HepG2 (cell line): Measurements from ENCODE around the gene ANXA6. TPM values are rescaled to one million over a fixed set of nuclear protein-coding genes. Genes with fewer than 3 reads are reported as not detected.

Experiments used
- CHD2 ChIP-seq: IDR thresholded peaks from 2 replicates; pipeline ENCODE4 v1.6.1; 2011; ENCODE audit warnings: low read depth, low read length, improper control_type of control experiment
- FOXK2 ChIP-seq: fragments of 450-650 bp; IDR thresholded peaks from 2 replicates; pipeline ENCODE4 v1.6.1; 2016
- HNRNPUL1 ChIP-seq: fragments of 200-400 bp; formaldehyde crosslinking; IDR thresholded peaks from 2 replicates; pipeline ENCODE4 v1.6.1; 2017; ENCODE audit warnings: low read depth, mild to moderate bottlenecking, low read length, moderate library complexity
- KLF6 ChIP-seq: IDR thresholded peaks from 2 replicates; pipeline ENCODE4 v1.8.0; 2016; ENCODE audit warnings: missing biosample characterization, missing genetic modification reagents
- ZNF678 ChIP-seq: sonication (generic); formaldehyde crosslinking; IDR thresholded peaks from 2 replicates; pipeline ENCODE4 v1.4.0; 2020; ENCODE audit warnings: mild to moderate bottlenecking, missing genetic modification reagents
- polyA plus RNA-seq, 8 experiments: library from polyadenylated mRNA; depleted of rRNA in 3 of 8; stranded (reverse) in 7 of 8; unstranded in 1 of 8; fragments of >200 nt; fragmentation: Illumina TruSeq in 4 of 8; extraction: Trizol in 4 of 8; gene quantifications; 2 replicates each; pipeline versions ENCODE4 v1.2.1 to v1.2.3, GENCODE V29; 2011 to 2016; ENCODE audit warnings: low read depth in 4 of 8, missing spikeins in 1 of 8, mixed read lengths in 1 of 8; ENCODE audit not compliant: insufficient read depth in 1 of 8
- total RNA-seq, 5 experiments: library from RNA; depleted of rRNA; stranded (reverse); fragments of >200 nt; fragmentation: Illumina TruSeq; extraction: Trizol; gene quantifications; 2 replicates each; pipeline ENCODE4 v1.2.3, GENCODE V29; 2016; ENCODE audit warnings: low read depth in 1 of 5
- TF ChIP-seq, protein P1 (sequence below): sonication (generic); formaldehyde crosslinking; IDR thresholded peaks from one replicate; pipeline ENCODE4 v1.5.1; 2020; ENCODE audit warnings: mild to moderate bottlenecking, missing genetic modification reagents; ENCODE audit errors: not compliant biosample characterization
- TF ChIP-seq, protein P2 (sequence below): sonication (generic); formaldehyde crosslinking; IDR thresholded peaks from 2 replicates; pipeline ENCODE4 v1.5.1; 2020; ENCODE audit warnings: missing genetic modification reagents, mild to moderate bottlenecking, borderline replicate concordance
- TF ChIP-seq, protein P3 (sequence below): sonication (generic); formaldehyde crosslinking; IDR thresholded peaks from 2 replicates; pipeline ENCODE4 v1.4.0; 2020; ENCODE audit warnings: missing genetic modification reagents, mild to moderate bottlenecking, borderline replicate concordance
- TF ChIP-seq, protein P4 (sequence below): sonication (generic); formaldehyde crosslinking; IDR thresholded peaks from 2 replicates; pipeline ENCODE4 v1.4.0; 2020; ENCODE audit warnings: missing genetic modification reagents

ANXA6 gene
- total and polyA plus RNA-seq, 2 of the 13 experiments (the other 11 are each of a cell fraction or from before 2014, with no cell fraction given), result 103 to 125 TPM

DNA sequence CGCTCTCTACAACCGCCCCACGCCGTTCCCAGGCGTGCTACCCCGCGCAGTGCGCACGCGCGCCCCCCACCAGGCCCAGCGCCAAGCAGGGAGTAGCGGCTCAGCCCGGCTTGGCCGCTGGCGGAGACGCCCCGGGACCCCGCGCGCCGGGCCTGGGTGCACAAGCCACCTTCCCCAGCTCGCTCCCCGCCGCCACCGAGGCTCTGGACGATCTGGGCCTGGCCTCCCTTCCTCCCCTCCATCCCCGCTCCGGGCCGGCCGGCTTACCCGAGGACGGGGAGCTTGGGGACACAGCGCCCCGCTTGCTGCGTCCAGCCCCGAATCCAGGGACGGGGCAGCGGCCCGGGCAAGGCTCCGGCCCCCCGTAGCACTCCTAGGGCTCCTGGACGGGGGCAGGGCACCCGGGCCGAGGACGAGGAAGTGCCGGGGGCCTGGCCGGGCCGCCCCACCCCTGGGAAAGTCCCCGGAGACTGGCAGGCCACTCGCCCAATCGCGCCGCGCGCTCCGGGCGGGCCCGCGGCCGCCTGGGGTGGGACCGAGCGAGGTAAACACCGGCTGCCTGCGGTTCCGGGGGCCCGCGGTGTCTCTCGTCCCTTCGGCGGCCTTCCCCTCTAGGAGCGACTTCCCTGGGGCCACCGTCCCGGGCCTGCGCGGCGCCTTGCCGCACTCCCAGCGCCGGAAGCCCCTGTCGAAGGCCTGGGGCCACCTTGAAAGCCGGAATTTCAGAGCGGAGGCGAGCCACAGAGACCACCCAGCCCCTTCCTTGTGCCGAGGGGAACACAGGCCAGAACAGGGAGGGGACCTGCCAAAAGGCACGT is 76.8 kb downstream of the ANXA6 start, which contains the start of gene TNIP1 (continued):
- TF ChIP-seq, protein P1, sequence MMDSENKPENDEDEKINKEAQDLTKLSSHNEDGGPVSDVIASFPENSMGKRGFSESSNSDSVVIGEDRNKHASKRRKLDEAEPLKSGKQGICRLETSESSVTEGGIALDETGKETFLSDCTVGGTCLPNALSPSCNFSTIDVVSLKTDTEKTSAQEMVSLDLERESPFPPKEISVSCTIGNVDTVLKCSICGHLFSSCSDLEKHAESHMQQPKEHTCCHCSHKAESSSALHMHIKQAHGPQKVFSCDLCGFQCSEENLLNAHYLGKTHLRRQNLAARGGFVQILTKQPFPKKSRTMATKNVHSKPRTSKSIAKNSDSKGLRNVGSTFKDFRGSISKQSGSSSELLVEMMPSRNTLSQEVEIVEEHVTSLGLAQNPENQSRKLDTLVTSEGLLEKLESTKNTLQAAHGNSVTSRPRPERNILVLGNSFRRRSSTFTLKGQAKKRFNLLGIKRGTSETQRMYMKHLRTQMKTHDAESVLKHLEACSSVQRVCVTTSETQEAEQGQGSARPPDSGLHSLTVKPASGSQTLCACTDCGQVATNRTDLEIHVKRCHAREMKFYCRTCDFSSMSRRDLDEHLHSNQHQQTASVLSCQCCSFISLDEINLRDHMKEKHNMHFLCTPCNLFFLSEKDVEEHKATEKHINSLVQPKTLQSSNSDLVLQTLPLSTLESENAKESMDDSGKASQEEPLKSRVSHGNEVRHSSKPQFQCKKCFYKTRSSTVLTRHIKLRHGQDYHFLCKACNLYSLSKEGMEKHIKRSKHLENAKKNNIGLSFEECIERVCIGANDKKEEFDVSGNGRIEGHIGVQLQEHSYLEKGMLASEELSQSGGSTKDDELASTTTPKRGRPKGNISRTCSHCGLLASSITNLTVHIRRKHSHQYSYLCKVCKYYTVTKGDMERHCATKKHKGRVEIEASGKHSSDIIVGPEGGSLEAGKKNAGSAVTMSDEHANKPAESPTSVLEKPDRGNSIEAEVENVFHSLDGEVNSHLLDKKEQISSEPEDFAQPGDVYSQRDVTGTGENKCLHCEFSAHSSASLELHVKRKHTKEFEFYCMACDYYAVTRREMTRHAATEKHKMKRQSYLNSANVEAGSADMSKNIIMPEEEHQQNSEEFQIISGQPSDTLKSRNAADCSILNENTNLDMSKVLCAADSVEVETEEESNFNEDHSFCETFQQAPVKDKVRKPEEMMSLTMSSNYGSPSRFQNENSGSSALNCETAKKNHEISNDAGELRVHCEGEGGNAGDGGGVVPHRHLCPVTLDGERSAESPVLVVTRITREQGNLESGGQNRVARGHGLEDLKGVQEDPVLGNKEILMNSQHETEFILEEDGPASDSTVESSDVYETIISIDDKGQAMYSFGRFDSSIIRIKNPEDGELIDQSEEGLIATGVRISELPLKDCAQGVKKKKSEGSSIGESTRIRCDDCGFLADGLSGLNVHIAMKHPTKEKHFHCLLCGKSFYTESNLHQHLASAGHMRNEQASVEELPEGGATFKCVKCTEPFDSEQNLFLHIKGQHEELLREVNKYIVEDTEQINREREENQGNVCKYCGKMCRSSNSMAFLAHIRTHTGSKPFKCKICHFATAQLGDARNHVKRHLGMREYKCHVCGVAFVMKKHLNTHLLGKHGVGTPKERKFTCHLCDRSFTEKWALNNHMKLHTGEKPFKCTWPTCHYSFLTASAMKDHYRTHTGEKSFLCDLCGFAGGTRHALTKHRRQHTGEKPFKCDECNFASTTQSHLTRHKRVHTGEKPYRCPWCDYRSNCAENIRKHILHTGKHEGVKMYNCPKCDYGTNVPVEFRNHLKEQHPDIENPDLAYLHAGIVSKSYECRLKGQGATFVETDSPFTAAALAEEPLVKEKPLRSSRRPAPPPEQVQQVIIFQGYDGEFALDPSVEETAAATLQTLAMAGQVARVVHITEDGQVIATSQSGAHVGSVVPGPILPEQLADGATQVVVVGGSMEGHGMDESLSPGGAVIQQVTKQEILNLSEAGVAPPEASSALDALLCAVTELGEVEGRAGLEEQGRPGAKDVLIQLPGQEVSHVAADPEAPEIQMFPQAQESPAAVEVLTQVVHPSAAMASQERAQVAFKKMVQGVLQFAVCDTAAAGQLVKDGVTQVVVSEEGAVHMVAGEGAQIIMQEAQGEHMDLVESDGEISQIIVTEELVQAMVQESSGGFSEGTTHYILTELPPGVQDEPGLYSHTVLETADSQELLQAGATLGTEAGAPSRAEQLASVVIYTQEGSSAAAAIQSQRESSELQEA (CRISPR knock-in tag), result peak; percentile 86
- TF ChIP-seq, protein P2, sequence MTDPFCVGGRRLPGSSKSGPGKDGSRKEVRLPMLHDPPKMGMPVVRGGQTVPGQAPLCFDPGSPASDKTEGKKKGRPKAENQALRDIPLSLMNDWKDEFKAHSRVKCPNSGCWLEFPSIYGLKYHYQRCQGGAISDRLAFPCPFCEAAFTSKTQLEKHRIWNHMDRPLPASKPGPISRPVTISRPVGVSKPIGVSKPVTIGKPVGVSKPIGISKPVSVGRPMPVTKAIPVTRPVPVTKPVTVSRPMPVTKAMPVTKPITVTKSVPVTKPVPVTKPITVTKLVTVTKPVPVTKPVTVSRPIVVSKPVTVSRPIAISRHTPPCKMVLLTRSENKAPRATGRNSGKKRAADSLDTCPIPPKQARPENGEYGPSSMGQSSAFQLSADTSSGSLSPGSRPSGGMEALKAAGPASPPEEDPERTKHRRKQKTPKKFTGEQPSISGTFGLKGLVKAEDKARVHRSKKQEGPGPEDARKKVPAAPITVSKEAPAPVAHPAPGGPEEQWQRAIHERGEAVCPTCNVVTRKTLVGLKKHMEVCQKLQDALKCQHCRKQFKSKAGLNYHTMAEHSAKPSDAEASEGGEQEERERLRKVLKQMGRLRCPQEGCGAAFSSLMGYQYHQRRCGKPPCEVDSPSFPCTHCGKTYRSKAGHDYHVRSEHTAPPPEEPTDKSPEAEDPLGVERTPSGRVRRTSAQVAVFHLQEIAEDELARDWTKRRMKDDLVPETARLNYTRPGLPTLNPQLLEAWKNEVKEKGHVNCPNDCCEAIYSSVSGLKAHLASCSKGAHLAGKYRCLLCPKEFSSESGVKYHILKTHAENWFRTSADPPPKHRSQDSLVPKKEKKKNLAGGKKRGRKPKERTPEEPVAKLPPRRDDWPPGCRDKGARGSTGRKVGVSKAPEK (CRISPR knock-in tag), result no peak
- TF ChIP-seq FOXK2 (peak; percentile 75; the same call in 1 of the 2 replicates), CHD2 (no peak), KLF6 (CRISPR knock-in tag) (peak; percentile 87; the same call in 1 of the 2 replicates), HNRNPUL1 (peak; percentile 53; the same call in 1 of the 2 replicates), ZNF678 (CRISPR knock-in tag) (no peak; the same call in 1 of the 2 replicates)
- TF ChIP-seq, protein P3, sequence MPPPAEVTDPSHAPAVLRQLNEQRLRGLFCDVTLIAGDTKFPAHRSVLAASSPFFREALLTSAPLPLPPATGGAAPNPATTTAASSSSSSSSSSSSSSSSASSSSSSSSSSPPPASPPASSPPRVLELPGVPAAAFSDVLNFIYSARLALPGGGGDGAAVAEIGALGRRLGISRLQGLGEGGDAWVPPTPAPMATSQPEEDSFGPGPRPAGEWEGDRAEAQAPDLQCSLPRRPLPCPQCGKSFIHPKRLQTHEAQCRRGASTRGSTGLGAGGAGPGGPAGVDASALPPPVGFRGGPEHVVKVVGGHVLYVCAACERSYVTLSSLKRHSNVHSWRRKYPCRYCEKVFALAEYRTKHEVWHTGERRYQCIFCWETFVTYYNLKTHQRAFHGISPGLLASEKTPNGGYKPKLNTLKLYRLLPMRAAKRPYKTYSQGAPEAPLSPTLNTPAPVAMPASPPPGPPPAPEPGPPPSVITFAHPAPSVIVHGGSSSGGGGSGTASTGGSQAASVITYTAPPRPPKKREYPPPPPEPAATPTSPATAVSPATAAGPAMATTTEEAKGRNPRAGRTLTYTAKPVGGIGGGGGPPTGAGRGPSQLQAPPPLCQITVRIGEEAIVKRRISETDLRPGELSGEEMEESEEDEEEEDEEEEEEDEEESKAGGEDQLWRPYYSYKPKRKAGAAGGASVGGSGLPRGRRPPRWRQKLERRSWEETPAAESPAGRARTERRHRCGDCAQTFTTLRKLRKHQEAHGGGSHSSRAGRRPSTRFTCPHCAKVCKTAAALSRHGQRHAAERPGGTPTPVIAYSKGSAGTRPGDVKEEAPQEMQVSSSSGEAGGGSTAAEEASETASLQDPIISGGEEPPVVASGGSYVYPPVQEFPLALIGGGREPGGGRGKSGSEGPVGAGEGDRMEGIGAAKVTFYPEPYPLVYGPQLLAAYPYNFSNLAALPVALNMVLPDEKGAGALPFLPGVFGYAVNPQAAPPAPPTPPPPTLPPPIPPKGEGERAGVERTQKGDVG (CRISPR knock-in tag), result 0 out of 2 replicates have a peak, but pooled peaks have one; percentile 46
- TF ChIP-seq, protein P4, sequence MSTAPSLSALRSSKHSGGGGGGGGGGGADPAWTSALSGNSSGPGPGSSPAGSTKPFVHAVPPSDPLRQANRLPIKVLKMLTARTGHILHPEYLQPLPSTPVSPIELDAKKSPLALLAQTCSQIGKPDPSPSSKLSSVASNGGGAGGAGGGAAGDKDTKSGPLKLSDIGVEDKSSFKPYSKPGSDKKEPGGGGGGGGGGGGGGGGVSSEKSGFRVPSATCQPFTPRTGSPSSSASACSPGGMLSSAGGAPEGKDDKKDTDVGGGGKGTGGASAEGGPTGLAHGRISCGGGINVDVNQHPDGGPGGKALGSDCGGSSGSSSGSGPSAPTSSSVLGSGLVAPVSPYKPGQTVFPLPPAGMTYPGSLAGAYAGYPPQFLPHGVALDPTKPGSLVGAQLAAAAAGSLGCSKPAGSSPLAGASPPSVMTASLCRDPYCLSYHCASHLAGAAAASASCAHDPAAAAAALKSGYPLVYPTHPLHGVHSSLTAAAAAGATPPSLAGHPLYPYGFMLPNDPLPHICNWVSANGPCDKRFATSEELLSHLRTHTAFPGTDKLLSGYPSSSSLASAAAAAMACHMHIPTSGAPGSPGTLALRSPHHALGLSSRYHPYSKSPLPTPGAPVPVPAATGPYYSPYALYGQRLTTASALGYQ (CRISPR knock-in tag), result peak; percentile 67; the same call in 1 of the 2 replicates
